K562 (cell line): ENCODE measurements around the gene TTC39C. TPM values are rescaled to one million over a fixed set of nuclear protein-coding genes. Genes with fewer than 3 reads are reported as not detected.

Experiments
- ATAC-seq: fragments of 200-7000 bp; cut with Tn5 transposase; 3 replicates; pipeline ENCODE4 v1.9.1; 2020; ENCODE audit warnings: moderate library complexity
- BruUV-seq: library from RNA; stranded (reverse); fragments of 400-500 nt; replicated peaks from 2 replicates; lab custom pipeline; 2021; lab: Mats Ljungman, UMichigan
- CTCF ChIA-PET: fragments of 300-600 bp; formaldehyde crosslinking; extraction: SDS; loops from one replicate; lab custom pipeline; 2021; ENCODE audit warnings: low intra/inter-chr PET ratio; lab: Yijun Ruan, JAX
- POLR2A ChIA-PET: fragments of 300-600, 350-650 bp; sonication (Branson Sonifier 250); formaldehyde crosslinking; extraction: SDS; loops from one replicate; lab custom pipeline; 2021; ENCODE audit warnings: antibody characterized with exemption, inconsistent platforms; lab: Yijun Ruan, JAX
- DNase-seq, 4 experiments: peaks; one replicate each; pipeline versions ENCODE4 v3.0.0 to v3.0.0-alpha.2; 2011 to 2018; ENCODE audit warnings: low spot score in 3 of 4, mixed read lengths in 3 of 4; ENCODE audit errors: extremely low read depth in 1 of 4
- FAIRE-seq: peaks from 2 replicates; lab custom pipeline; 2011; peaks lifted over from hg19 to GRCh38; lab: Jason Lieb, UNC
- H2AFZ ChIP-seq: 2 replicates; pipeline ENCODE4 v1.6.0; 2011; ENCODE audit warnings: low read depth, low read length, control low read depth, inconsistent platforms
- H3K27ac ChIP-seq: fragments of 200-600 bp; 3 replicates; pipeline ENCODE4 v1.8.0; 2011; ENCODE audit warnings: low read depth, mild to moderate bottlenecking, control low read depth, inconsistent platforms, low read length, moderate library complexity, mixed read lengths; ENCODE audit errors: extremely low read depth
- H3K27me3 ChIP-seq, 2 experiments: fragments of 300-600 bp in 1 of 2; 2 replicates in 1 of 2; 3 replicates in 1 of 2; pipeline versions ENCODE4 v1.6.0 to v1.8.0; 2011; ENCODE audit warnings: inconsistent platforms in 2 of 2, low read length in 2 of 2, mild to moderate bottlenecking in 1 of 2, mixed read lengths in 1 of 2, moderate library complexity in 1 of 2; ENCODE audit not compliant: control insufficient read depth in 2 of 2, insufficient read depth in 2 of 2
- H3K36me3 ChIP-seq: fragments of 300-600 bp; 3 replicates; pipeline ENCODE4 v1.8.0; 2011; ENCODE audit warnings: mild to moderate bottlenecking, low read length, inconsistent platforms; ENCODE audit not compliant: control insufficient read depth, insufficient read depth
- H3K4me1 ChIP-seq, 2 experiments: fragments of 200-600 bp in 1 of 2; replicated peaks in 1 of 2; 2 replicates in 1 of 2; 3 replicates in 1 of 2; pipeline versions ENCODE4 v1.5.1 to v1.8.0; 2011; ENCODE audit warnings: inconsistent platforms in 2 of 2, low read length in 2 of 2, mild to moderate bottlenecking in 1 of 2, mixed read lengths in 1 of 2, moderate library complexity in 1 of 2; ENCODE audit not compliant: control insufficient read depth in 2 of 2, insufficient read depth in 2 of 2
- H3K4me2 ChIP-seq: 2 replicates; pipeline ENCODE4 v1.6.1; 2011; ENCODE audit warnings: low read length, control low read depth, inconsistent platforms, mixed read lengths; ENCODE audit not compliant: insufficient read depth
- H3K4me3 ChIP-seq: fragments of 200-600 bp; sonication (generic), shearing (Covaris generic); 2 replicates; pipeline ENCODE4 v1.5.1; 2016; ENCODE audit warnings: control low read depth, inconsistent platforms
- H3K79me2 ChIP-seq: fragments of 200-600 bp; 3 replicates; pipeline ENCODE4 v1.8.0; 2011; ENCODE audit warnings: low read length, inconsistent platforms; ENCODE audit not compliant: control insufficient read depth, insufficient read depth
- H3K9ac ChIP-seq, 2 experiments: 2 replicates each; pipeline versions ENCODE4 v1.6.0 to v1.6.1; 2011; ENCODE audit warnings: low read depth in 2 of 2, low read length in 2 of 2, control low read depth in 1 of 2, inconsistent platforms in 1 of 2, mild to moderate bottlenecking in 1 of 2, mixed read lengths in 1 of 2; ENCODE audit not compliant: insufficient read depth in 1 of 2
- H3K9me1 ChIP-seq: one replicate; pipeline ENCODE4 v1.6.0; 2011; ENCODE audit warnings: inconsistent platforms, mild to moderate bottlenecking, low read length, moderate library complexity; ENCODE audit not compliant: control insufficient read depth, insufficient read depth
- H3K9me3 ChIP-seq: replicated peaks from 2 replicates; pipeline ENCODE4 v1.5.1; 2011; ENCODE audit warnings: low read depth, low read length, inconsistent platforms; ENCODE audit not compliant: control insufficient read depth, insufficient read depth
- H4K20me1 ChIP-seq: replicated peaks from 2 replicates; pipeline ENCODE4 v1.6.1; 2011; ENCODE audit warnings: low read length, inconsistent platforms, mixed read lengths; ENCODE audit not compliant: control insufficient read depth, insufficient read depth
- DIDO1 ChIP-seq: fragments of 450-650 bp; IDR thresholded peaks from 2 replicates; pipeline ENCODE4 v1.6.1; 2016; ENCODE audit warnings: low read depth, missing biosample characterization, missing genetic modification characterization
- EGR1 ChIP-seq: fragments of 450-650 bp; conservative IDR thresholded peaks from 2 replicates; pipeline ENCODE4 v1.6.1; 2017; ENCODE audit warnings: mild to moderate bottlenecking
- MLLT1 ChIP-seq, 2 experiments: fragments of 450-650 bp; IDR thresholded peaks; 2 replicates each; pipeline ENCODE4 v1.6.1; 2016
- NONO ChIP-seq, 2 experiments: fragments of 200-400 bp in 1 of 2; fragments of 450-650 bp in 1 of 2; formaldehyde crosslinking in 1 of 2; IDR thresholded peaks; 2 replicates each; pipeline ENCODE4 v1.6.1; 2017; ENCODE audit warnings: low read depth in 2 of 2, mild to moderate bottlenecking in 2 of 2, moderate library complexity in 2 of 2, low read length in 1 of 2
- NR0B1 ChIP-seq: fragments of 450-650 bp; IDR thresholded peaks from one replicate; pipeline ENCODE4 v1.6.1; 2018; ENCODE audit warnings: mild to moderate bottlenecking, moderate library complexity; ENCODE audit not compliant: partially characterized antibody
- PPARD ChIP-seq: fragments of 250-450 bp; sonication (Bioruptor Pico); IDR thresholded peaks from 2 replicates; pipeline ENCODE4 v1.8.0; 2022; ENCODE audit warnings: inconsistent platforms, mild to moderate bottlenecking, moderate library complexity
- PURB ChIP-seq: sonication (generic); formaldehyde crosslinking; IDR thresholded peaks from 2 replicates; pipeline ENCODE4 v1.9.0; 2021; ENCODE audit warnings: low read depth, mild to moderate bottlenecking, missing genetic modification reagents
- RB1 ChIP-seq: fragments of 450-650 bp; IDR thresholded peaks from 2 replicates; pipeline ENCODE4 v1.6.1; 2017; ENCODE audit warnings: low read depth, mild to moderate bottlenecking
- TAF1 ChIP-seq: IDR thresholded peaks from 2 replicates; pipeline ENCODE4 v1.6.1; 2011; ENCODE audit warnings: mild to moderate bottlenecking, low read length, moderate library complexity; ENCODE audit not compliant: insufficient read depth, control insufficient read depth, severe bottlenecking; ENCODE audit errors: extremely low read depth
- U2AF2 ChIP-seq: fragments of 200-400 bp; formaldehyde crosslinking; optimal IDR thresholded peaks from 2 replicates; pipeline ENCODE3; 2017; ENCODE audit warnings: low read depth, mild to moderate bottlenecking, low read length
- ZC3H4 ChIP-seq: sonication (generic); formaldehyde crosslinking; IDR thresholded peaks from 2 replicates; pipeline ENCODE4 v1.9.0; 2021; ENCODE audit warnings: missing genetic modification reagents, borderline replicate concordance
- ZNF133 ChIP-seq: fragments of 250-450 bp; sonication (Bioruptor Pico); IDR thresholded peaks from 2 replicates; pipeline ENCODE4 v1.4.0; 2020; ENCODE audit warnings: mild to moderate bottlenecking
- ZNF408 ChIP-seq: fragments of 250-450 bp; sonication (Bioruptor Pico); IDR thresholded peaks from 2 replicates; pipeline ENCODE4 v1.4.0; 2020; ENCODE audit warnings: low read depth, mild to moderate bottlenecking, moderate library complexity
- ZNF707 ChIP-seq: fragments of 250-450 bp; sonication (Bioruptor Pico); conservative IDR thresholded peaks from 2 replicates; pipeline ENCODE4 v1.8.0; 2022; ENCODE audit warnings: inconsistent platforms, mild to moderate bottlenecking, moderate library complexity
- WGBS: fragments of 100-300 bp; shearing (Covaris generic); methylation state at CpG from one replicate; pipeline ENCODE4 v1.1.6; 2016; ENCODE audit warnings: low coverage, mixed read lengths; ENCODE audit not compliant: insufficient coverage; ENCODE audit errors: missing lambda C conversion rate; 5-methylcytosine and 5-hydroxymethylcytosine counted together
- in situ Hi-C: fragments of 300-500 bp; cut with MboI; formaldehyde crosslinking; loops from 4 replicates; pipeline ENCODE4 v1.15.0; 2018; ENCODE audit warnings: inconsistent platforms, mixed read lengths
- intact Hi-C: fragments of 100-400 bp; cut with micrococcal nuclease; formaldehyde crosslinking; loops from 2 replicates; pipeline ENCODE4 v1.14.2; 2022
- polyA plus RNA-seq, 8 experiments: library from polyadenylated mRNA; depleted of rRNA in 4 of 8; stranded (reverse) in 5 of 8; unstranded in 3 of 8; fragments of >200 nt; fragmentation: Nextera tagmentation in 2 of 8; fragmentation: Illumina TruSeq in 1 of 8; extraction: Ambion mirVana in 2 of 8; extraction: Trizol in 1 of 8; gene quantifications; 2 replicates each; pipeline versions ENCODE4 v1.2.1 to v1.2.3, GENCODE V29; 2011 to 2014; ENCODE audit warnings: inconsistent platforms in 1 of 8, missing spikeins in 1 of 8
- total RNA-seq, 7 experiments: library from RNA; depleted of rRNA in 6 of 7; stranded (reverse); fragments of >200 nt in 6 of 7; fragmentation: Illumina TruSeq in 2 of 7; extraction: Trizol in 2 of 7; gene quantifications; 2 replicates each; pipeline versions ENCODE4 v1.2.1 to v1.2.3, GENCODE V29; 2011 to 2021; ENCODE audit warnings: low replicate concordance in 1 of 7

The TTC39C gene
- total and polyA plus RNA-seq, 9 of the 15 experiments (the other 6 are each of a cell fraction or from before 2014, with no cell fraction given) = 0.01 to 0.58 (median 0.18) TPM; not detected in 5

DNA sequence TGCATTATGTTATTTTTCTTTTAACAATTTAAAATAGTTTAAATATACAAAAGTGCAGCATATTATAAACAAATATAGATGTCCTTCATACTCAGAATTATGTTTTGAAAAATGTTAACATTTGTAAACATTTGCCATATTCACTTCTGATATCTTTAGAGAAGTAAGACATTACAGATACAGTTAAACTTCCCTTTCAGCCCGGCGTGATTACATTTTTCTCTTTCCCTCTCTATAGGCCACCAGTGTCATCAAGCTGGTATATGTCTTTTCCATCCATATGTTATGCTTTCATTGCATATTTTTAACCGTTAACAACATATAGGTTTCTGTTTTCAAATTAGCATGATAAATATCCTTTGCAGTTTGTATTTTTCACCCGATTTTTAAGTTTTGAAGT, 27.1 kb downstream of the TTC39C start:
- POLR2A ChIA-PET = no interaction called here
- Histone ChIP-seq H3K9me1 (no peaks in the 10 kb centered on the region), H3K27me3 (peaks cover 2 to 18% of the 10 kb centered on the region in 2 experiments; a peak in 3 of 5 replicates), H3K79me2 (no peaks in the 10 kb centered on the region), H4K20me1 (no peaks in the 10 kb centered on the region), H3K4me1 (no peaks in the 10 kb centered on the region), H3K9ac (no peak overlapping the region), H3K9me3 (no peaks in the 10 kb centered on the region), H3K4me2 (no peak overlapping the region), H2AFZ (no peak overlapping the region), H3K36me3 (no peaks in the 10 kb centered on the region), H3K4me3 (no peak overlapping the region), H3K27ac (no peak overlapping the region)
- TF ChIP-seq MLLT1 (IDR thresholded peaks at IDR 0.05) = no peak
- TF ChIP-seq EGR1 = no peak
- TF ChIP-seq ZC3H4 (CRISPR knock-in tag) = no peak
- TF ChIP-seq PURB (CRISPR knock-in tag) = no peak
- TF ChIP-seq ZNF707 = no peak
- no peak for TF ChIP-seq U2AF2
- no peak for TF ChIP-seq NR0B1
- TF ChIP-seq ZNF133 (CRISPR knock-in tag) = no peak
- TF ChIP-seq TAF1 = no peak
- no peak for TF ChIP-seq ZNF408 (CRISPR knock-in tag)
- no peak for TF ChIP-seq PPARD (CRISPR knock-in tag)
- no peak for TF ChIP-seq NONO (IDR thresholded peaks at IDR 0.05; ENCODE audit: low read depth in 2 of 2, low read length in 1 of 2)
- TF ChIP-seq DIDO1 = no peak
- no peak for TF ChIP-seq RB1
- intact Hi-C loops = no loop called here
- DNase-seq = no peak
- no TSS peak for BruUV-seq
- 0% methylated on average over 4 of the region's 4 CpGs for WGBS
- in situ Hi-C loops = no loop called here
- no peak for ATAC-seq
- no peak for FAIRE-seq
- CTCF ChIA-PET = no interaction called here
